Fibroblast of lung (primary cell): ENCODE results near the gene ZBP1. TPM values are rescaled to one million over a fixed set of nuclear protein-coding genes. Genes with fewer than 3 reads are reported as not detected.

ENCODE experiments used
- DNase-seq, 2 donors: peaks; one replicate each; pipeline versions ENCODE4 v3.0.0 to v3.0.0-alpha.2; 2010; ENCODE audit warnings: low read depth in 2 of 2
- H2AFZ ChIP-seq: 2 replicates; pipeline ENCODE4 v1.5.1; 2012; ENCODE audit warnings: low read length, control low read depth, inconsistent platforms
- H3K27ac ChIP-seq: 2 replicates; pipeline ENCODE4 v1.5.1; 2011; ENCODE audit warnings: low read length, control low read depth; ENCODE audit not compliant: insufficient read depth
- H3K27me3 ChIP-seq: 2 replicates; pipeline ENCODE4 v1.5.1; 2011; ENCODE audit warnings: mild to moderate bottlenecking, low read length; ENCODE audit not compliant: control insufficient read depth, insufficient read depth
- H3K36me3 ChIP-seq: 2 replicates; pipeline ENCODE4 v1.5.1; 2011; ENCODE audit warnings: low read length; ENCODE audit not compliant: control insufficient read depth, insufficient read depth
- H3K4me1 ChIP-seq: 2 replicates; pipeline ENCODE4 v1.5.1; 2011; ENCODE audit warnings: low read length; ENCODE audit not compliant: control insufficient read depth, insufficient read depth; ENCODE audit errors: extremely low read depth
- H3K4me2 ChIP-seq: 2 replicates; pipeline ENCODE4 v1.5.1; 2011; ENCODE audit warnings: low read length, control low read depth; ENCODE audit not compliant: insufficient read depth; ENCODE audit errors: extremely low read depth
- H3K4me3 ChIP-seq, 4 experiments: fragments of 200-600 bp in 1 of 4; sonication (generic) in 1 of 4; replicated peaks in 1 of 4; 2 replicates each; pipeline ENCODE4 v1.5.1; 2011 to 2016; ENCODE audit warnings: low read length in 4 of 4, low read depth in 3 of 4, mild to moderate bottlenecking in 3 of 4, control low read depth in 2 of 4, inconsistent platforms in 1 of 4, mixed read lengths in 1 of 4; ENCODE audit not compliant: insufficient read depth in 1 of 4; ENCODE audit errors: control extremely low read depth in 1 of 4
- H3K79me2 ChIP-seq: 2 replicates; pipeline ENCODE4 v1.5.1; 2012; ENCODE audit warnings: mild to moderate bottlenecking, low read length, inconsistent platforms; ENCODE audit not compliant: control insufficient read depth, insufficient read depth
- H3K9ac ChIP-seq: 2 replicates; pipeline ENCODE4 v1.5.1; 2011; ENCODE audit warnings: mild to moderate bottlenecking, low read length, control low read depth; ENCODE audit not compliant: insufficient read depth
- H3K9me3 ChIP-seq: 2 replicates; pipeline ENCODE4 v1.5.1; 2012; ENCODE audit warnings: low read depth, low read length; ENCODE audit not compliant: control insufficient read depth, insufficient read depth
- H4K20me1 ChIP-seq: 2 replicates; pipeline ENCODE4 v1.5.1; 2011; ENCODE audit warnings: low read length; ENCODE audit not compliant: control insufficient read depth, insufficient read depth; ENCODE audit errors: extremely low read depth
- EZH2 ChIP-seq: IDR thresholded peaks from 2 replicates; pipeline ENCODE4 v1.5.1; 2012; ENCODE audit warnings: low read length, control low read depth, mild to moderate bottlenecking; ENCODE audit errors: missing control alignments
- polyA plus RNA-seq, 2 donors: library from polyadenylated mRNA; depleted of rRNA in 1 of 2; stranded (reverse) in 1 of 2; unstranded in 1 of 2; fragments of >200 nt; gene quantifications; 2 replicates each; pipeline ENCODE4 v1.2.1, GENCODE V29; 2011 to 2012; ENCODE audit warnings: missing spikeins in 1 of 2
- total RNA-seq: library from RNA; depleted of rRNA; stranded (reverse); fragments of >200 nt; gene quantifications from 2 replicates; pipeline ENCODE4 v1.2.1, GENCODE V29; 2014
- TF ChIP-seq, protein P1 (sequence below), 2 donors: IDR thresholded peaks in 1 of 2; conservative IDR thresholded peaks in 1 of 2; 1 replicate in 1 of 2; 2 replicates in 1 of 2; pipeline ENCODE4 v1.5.1; 2011 to 2012; ENCODE audit warnings: low read length in 2 of 2, control low read depth in 1 of 2, inconsistent platforms in 1 of 2, low read depth in 1 of 2, mild to moderate bottlenecking in 1 of 2

ZBP1 gene
- total and polyA plus RNA-seq, 2 donors (not counting 1 experiment from before 2014, with no cell fraction given), result not detected

- Histone ChIP-seq H3K4me3 (no peak overlapping the region), H3K9ac (no peak overlapping the region), H3K9me3 (no peaks in the 10 kb centered on the region), H3K27me3 (no peaks in the 10 kb centered on the region), H3K79me2 (no peaks in the 10 kb centered on the region), H3K4me2 (no peak overlapping the region), H3K36me3 (no peaks in the 10 kb centered on the region), H3K4me1 (no peaks in the 10 kb centered on the region), H4K20me1 (no peaks in the 10 kb centered on the region), H3K27ac (no peak overlapping the region), H2AFZ (no peak overlapping the region)
- DNase-seq, result no peak
- no peak for TF ChIP-seq EZH2
- TF ChIP-seq, protein P1, sequence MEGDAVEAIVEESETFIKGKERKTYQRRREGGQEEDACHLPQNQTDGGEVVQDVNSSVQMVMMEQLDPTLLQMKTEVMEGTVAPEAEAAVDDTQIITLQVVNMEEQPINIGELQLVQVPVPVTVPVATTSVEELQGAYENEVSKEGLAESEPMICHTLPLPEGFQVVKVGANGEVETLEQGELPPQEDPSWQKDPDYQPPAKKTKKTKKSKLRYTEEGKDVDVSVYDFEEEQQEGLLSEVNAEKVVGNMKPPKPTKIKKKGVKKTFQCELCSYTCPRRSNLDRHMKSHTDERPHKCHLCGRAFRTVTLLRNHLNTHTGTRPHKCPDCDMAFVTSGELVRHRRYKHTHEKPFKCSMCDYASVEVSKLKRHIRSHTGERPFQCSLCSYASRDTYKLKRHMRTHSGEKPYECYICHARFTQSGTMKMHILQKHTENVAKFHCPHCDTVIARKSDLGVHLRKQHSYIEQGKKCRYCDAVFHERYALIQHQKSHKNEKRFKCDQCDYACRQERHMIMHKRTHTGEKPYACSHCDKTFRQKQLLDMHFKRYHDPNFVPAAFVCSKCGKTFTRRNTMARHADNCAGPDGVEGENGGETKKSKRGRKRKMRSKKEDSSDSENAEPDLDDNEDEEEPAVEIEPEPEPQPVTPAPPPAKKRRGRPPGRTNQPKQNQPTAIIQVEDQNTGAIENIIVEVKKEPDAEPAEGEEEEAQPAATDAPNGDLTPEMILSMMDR (conservative IDR thresholded peaks at IDR 0.05 in 1 of 2, IDR thresholded peaks at IDR 0.05 in 1 of 2; ENCODE audit: low read depth in 1 of 2, low read length in 2 of 2), result no peak
Observed at GRCh38 chr20:57665589-57665971, 45.4 kb upstream of the ZBP1 start.

DNA sequence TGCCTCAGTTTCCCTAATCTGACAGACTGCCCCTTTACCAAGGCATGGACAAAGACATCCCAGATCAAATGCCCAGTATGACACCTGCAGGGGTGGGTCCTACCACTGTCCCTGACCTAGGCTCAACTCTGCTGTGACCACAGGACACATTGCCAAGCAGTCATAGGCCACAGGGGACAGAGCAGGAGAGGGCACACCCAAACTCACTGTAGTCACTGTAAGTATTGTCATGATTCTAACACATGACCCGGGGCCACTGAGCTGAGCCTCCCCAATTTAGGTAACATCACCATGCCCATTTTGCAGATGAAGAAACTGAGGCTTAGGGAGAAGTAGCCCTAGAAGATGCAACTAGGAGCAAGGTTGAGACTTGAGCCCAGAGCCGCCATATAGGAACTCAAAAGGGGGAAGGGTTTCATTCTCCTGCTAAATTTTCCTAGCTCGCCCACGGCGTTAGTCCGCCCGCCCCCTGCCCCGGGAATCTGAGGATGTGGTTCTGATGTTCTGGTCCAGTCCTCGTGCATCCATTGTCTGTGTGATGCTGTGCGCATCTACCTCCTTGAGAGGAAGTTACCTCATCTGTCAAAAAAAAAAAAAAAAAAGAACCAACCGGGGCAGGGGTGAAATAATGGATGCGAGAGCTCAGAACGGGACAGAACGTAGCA is 44.8 kb upstream of the ZBP1 start:
- H3K4me3 ChIP-seq, result no peak overlapping the region
- no peak for DNase-seq
- no peaks in the 10 kb centered on the region for H4K20me1 ChIP-seq
- no peaks in the 10 kb centered on the region for H3K27me3 ChIP-seq
- no peaks in the 10 kb centered on the region for H3K4me1 ChIP-seq
- H3K79me2 ChIP-seq, result no peaks in the 10 kb centered on the region
- no peaks in the 10 kb centered on the region for H3K36me3 ChIP-seq
- H2AFZ ChIP-seq, result no peak overlapping the region
- no peak overlapping the region for H3K27ac ChIP-seq
- no peak overlapping the region for H3K4me2 ChIP-seq
- no peak overlapping the region for H3K9ac ChIP-seq
- TF ChIP-seq EZH2, result no peak
- no peaks in the 10 kb centered on the region for H3K9me3 ChIP-seq

GRCh38 chr20:57664476-57664875 is 44.2 kb upstream of the ZBP1 start:
- Histone ChIP-seq H3K4me1 (no peaks in the 10 kb centered on the region), H4K20me1 (no peaks in the 10 kb centered on the region), H3K27me3 (no peaks in the 10 kb centered on the region), H3K79me2 (no peaks in the 10 kb centered on the region), H2AFZ (no peak overlapping the region), H3K4me3 (no peak overlapping the region), H3K36me3 (no peaks in the 10 kb centered on the region), H3K9me3 (no peaks in the 10 kb centered on the region), H3K9ac (no peak overlapping the region), H3K27ac (no peak overlapping the region), H3K4me2 (no peak overlapping the region)
- no peak for DNase-seq
- no peak for TF ChIP-seq EZH2
- TF ChIP-seq, protein P1 (conservative IDR thresholded peaks at IDR 0.05 in 1 of 2, IDR thresholded peaks at IDR 0.05 in 1 of 2; ENCODE audit: low read depth in 1 of 2, low read length in 2 of 2), result no peak
